Mesenteric fat pad (tissue), 1 donor: ENCODE results near the gene DENND6B. TPM values are rescaled to one million over a fixed set of nuclear protein-coding genes. Genes with fewer than 3 reads are reported as not detected.

Source experiments
- DNase-seq: peaks from one replicate; pipeline ENCODE4 v3.0.0-alpha.2; 2020; ENCODE audit warnings: low spot score
- total RNA-seq: library from RNA; stranded (reverse); fragmentation: NEBNext Ultra II Directional; extraction: Animal tissue kit (Norgen Biotek cat#: 25700); gene quantifications from one replicate; pipeline ENCODE4 v1.2.1, GENCODE V29; 2021
- donor health status: DM: yes; HTN: yes; CAD: no.

Gene DENND6B
- total RNA-seq, 1 donor from 2014 or later, result 2.2 TPM

DNA sequence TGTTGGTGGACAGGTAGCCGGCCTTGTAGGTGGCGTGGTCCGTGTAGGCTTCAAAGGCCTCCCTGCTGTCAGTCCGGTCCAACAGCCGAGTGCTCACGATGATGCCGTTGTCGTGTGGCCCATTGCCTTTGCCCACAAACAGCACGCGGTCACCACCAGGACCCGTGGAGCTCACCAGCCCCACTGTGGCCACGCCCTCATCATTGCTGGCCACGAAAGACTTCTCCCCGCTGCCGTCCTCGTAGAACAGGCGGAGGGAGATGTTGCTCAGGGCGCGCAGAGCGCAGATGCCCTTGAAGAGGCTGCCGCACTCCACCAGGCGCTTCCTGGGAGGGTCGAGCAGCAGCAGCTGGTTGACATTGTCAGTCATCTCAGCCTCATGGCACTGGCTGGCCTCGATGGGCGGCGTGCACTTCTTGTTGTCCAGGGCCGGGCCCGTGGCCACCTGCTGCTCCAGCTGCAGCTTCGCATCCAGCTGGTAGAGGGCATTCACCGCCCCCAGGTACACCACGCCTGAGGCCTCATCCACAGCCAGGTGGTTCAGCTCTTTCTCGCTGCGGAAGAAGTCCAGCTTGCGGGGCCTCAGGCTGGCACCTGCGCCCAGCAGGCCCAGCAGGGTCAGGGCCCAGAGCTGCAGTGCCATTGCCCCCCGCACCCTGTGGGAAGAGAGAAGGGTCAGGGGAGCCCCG, 36.7 kb downstream of the DENND6B start:
- DNase-seq, result no peak

DNA sequence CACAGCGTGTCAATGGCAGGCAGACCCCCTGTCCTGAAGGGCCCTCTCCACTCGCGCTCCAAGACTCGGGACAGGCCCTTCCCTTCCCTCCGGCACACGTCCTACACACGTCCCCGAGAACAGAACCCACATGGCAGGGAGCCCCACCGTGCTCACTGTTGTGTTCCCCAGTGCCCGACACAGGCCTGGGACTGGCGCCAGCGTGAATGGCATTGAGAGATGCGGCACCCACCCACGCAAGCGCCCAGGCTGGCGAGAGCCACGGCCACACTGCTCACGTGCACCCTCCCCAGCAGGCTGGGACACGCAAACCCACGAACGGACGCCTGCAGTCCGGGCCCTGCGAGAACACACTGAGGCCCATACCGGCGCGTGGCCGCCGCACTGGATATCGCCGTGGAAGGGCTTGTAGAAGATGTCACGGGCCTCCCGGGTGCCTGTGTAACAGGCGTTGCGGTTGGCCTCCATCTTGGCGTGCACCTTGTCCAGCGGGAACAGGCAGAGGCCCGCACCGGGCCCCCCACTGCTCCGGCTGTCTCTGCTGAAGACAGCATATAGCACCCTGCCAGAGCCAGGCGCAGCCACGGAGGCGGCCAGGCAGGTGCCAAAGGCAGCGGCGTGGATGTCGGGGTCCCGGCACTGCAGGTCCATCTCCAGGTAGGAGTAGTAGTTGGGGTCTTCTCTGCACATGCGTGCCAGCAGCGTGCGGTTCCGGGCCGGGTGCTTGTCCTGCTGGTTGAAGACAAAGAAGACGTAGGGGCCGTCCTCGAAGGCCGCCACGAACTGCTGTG, 37.5 kb downstream of the DENND6B start:
- no peak for DNase-seq

DNA sequence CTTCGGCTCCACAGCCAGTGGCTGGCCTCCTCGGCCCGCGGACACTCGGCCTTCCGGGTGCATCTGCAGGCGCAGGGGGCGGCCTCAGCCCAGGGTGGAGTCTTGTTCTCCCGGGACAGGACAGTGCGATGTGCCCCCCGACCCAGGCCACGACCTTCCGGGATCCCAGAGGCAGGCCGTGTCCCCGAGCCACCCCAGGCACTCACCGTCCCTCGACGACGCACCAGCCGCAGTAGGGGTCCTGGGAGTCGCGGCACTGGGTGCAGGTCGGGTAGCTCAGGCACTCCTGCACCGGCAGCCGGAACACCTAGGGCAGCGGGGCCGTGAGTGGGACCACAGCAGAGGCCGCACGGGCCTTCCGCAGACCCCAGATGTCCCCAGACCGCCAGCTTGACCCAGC, 39.1 kb downstream of the DENND6B start:
- no peak for DNase-seq

DNA sequence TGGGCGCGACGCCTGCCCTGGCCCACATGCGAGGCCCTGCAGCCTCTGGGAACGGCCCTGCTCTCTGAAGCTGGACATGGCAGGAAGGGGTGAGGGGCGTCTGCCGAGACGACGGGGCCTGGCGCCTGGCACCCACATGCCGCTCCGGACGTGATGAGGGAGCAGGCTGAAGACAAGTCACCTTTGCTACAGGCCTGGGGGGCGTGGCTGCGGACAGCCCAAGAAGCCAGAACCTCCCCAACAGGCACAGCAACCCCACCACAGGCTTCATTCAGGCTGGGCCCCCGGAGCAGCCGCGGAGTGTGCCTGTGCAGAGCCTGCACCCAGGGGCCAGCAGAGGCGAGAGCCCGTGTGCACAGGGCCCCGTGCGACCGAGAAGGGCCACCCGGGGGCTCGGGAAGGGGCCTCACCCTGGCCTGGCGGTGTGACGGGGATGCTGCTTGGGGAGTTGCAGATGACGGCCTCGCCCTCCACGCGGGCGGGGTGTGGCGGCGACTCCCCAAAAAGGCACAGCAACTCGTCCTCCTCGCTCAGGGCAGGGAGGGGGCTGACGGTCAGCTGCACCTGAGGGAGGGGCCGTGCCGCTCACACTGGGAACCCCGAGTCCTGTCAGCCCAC, 40.0 kb downstream of the DENND6B start:
- no peak for DNase-seq

DNA sequence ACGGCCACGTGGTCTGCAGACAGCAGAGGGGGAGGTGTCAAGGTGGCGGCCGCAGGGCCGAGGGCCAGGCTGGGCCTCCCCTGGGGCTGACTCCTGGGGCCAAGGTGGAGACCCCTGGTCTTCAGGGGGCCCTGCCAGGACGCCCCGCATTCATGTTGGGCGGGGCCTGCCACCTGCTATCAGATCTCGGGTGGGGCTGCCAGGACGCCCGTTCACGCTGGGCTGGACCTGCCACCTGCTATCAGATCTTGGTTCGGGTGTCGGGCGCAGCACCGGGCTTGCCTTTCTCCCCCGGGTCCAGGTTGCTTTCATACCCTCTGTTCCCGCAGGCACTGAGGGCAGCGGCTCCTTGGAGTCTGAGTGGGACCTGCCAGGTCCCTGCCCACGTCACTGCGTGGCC, 40.5 kb downstream of the DENND6B start:
- no peak for DNase-seq

DNA sequence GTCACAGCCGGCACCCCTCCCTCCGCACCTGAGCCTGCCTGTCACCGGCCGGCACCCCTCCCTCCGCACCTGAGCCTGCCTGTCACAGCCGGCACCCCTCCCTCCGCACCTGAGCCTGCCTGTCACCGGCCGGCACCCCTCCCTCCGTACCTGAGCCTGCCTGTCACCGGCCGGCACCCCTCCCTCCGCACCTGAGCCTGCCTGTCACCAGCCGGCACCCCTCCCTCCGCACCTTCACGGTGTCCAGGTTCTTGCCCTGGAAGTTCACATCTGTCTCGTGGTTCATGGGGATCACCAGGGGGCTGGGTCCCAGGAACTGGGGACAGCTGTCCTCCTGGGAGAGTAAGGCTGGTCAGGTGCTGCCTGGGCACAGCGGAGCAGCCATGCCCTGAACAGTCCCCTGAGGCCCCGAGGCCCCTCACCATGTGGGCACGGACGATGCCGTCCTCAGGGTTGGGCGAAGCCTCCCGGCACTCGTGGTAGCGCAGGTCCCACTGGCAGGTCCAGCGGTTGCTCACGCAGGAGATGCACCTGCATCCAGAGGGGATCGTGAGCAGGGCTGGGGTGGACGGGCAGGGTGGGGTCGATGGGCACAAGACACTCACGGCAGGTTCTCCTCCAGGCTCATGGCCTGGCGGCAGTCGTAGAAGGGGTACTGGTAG, 41.1 kb downstream of the DENND6B start:
- DNase-seq, result no peak

DNA sequence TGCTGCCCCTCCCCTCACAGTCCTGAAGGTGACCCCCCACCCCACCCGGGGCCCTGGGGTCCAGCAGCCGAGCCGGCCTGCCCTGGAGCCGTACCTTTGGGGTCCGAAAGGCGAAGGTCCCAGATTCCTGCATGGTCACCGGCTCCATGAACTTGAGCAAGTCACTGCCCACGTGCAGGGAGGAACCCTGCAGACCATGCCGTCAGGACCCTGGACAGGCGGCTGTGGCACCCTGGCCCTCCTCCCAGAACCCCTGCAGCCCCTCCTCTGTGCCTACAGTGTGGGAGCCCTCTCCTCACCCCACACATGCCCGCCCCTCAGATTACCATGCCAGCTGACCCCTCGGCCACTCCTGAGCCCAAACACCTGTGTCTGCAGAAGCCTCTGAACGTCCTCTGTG, 42.3 kb downstream of the DENND6B start:
- DNase-seq, result no peak

DNA sequence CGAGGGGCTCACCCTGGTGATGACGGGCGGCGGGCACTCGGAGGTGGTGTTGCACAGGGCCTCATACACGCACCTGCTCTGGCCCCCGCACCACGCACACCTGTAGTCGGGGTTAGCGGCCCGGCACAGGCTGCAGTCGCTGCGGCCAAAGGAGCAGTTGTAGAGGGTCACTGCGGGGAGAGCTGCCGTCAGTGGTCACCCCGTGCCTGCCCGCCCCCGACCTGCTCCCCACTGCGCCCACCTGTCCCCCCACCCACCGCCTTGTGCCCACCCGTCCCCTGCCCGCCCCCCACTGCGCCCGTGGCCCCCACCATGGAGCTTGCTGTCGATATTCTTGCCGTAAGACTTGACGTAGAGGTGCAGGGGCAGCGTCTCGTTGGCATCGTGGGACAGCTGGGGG, 43.0 kb downstream of the DENND6B start:
- no peak for DNase-seq

DNA sequence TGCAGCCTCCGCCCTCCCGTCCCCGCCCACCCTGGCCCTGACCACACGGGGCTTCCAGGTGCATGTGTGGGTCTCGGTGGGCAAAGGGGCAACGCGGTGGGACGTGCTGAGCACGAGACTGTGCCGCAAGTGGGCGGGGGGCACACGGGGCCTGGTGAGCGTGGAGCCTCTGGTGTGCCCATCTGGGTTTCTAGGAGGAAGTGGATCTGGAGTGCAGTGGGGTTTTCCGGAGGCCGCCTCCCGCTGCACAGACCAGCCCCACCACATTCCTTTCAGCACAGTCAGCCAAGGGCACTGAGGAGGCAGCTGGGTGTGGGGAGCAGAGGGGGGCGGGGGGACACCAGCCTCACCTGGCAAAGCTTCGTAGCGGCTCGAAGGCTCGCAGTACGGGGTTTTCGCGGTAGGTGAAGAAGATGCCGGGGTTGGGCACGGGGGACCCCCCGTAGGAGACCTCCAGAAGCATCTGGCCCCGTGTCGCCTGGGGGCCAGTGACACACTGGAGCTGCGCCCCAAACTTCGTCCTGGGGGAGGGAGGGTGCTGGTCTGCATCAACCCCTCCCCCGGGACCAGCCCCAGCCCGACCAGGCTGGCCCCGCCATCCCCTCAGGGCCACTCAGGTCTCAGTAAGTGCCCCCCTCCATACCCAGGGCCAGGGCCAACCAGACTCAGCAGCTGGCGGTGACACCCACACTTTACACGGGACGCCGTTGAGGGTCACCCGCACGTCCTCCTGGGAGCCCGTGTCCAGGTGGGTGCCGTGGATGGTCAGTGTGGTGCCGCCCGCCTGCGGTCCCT, 44.3 kb downstream of the DENND6B start:
- no peak for DNase-seq

DNA sequence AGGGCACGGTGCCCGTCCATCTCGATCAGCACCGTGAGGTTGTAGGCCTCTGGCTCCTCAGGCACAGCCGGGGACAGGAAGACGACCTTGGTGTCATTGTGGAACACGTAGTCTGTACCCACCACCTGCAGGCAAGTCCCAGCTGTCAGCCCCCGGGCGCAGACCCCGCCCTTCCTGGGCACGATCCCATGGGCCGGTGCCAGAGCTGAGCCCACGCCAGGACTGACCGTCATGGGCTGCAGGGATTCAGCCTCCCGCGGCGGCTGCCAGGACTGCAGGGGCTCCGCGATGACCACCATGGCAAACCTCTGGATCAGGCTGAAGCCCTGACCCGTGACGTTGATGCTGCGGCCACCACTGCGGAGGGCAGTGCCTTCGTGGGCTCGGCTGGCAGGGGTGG, 44.9 kb downstream of the DENND6B start:
- DNase-seq, result no peak

DNA sequence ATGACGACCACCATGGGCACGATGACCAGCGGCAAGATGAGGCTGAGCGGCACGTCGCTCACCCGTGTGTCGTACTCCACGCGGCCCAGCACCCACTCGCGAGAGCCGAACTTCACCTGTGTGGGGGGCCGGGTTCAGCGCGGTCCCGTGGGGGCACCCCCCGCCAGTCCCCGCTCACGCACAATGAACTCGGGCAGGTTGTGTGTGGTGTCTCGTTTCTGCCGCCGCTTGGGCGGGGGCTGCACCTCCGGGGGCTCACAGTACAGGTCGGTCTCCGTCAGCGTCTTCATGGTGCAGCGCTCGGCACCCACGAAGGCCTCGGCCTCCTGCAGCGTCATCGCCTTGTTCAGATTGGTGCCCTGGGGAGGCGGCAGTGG, 45.4 kb downstream of the DENND6B start:
- no peak for DNase-seq

DNA sequence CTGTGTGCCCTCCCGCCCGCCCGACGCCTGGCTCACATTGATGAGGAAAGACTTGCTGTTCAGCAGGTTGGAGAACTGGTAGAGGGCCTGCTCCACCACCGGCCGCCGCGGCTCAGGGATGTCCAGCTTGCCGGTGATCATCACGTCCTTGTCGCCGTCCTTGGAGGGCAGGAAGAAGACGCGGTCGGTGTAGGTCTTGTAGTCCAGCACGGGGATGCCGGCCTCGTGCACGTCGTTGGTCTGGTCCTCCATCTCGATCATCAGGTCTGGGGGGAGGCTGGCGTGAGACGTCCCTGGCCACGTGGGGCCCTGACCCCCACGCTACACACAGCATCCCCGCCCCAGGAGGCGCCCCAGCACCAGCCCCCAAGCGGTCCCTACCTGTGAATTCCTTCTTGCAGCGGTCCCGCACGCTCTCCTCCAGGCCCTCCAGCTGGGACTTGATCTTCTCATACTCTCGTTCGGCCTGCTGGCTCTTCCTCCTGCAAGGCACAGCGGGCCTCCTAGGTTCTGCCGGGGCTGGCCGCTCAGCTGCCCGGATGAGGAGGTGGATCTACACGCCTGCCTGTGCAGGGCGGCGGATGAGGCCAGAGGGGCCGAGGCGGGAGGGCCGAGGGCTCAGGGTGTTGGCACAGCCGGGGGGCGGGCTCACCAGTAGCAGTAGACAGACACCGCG, 46.0 kb downstream of the DENND6B start:
- no peak for DNase-seq

DNA sequence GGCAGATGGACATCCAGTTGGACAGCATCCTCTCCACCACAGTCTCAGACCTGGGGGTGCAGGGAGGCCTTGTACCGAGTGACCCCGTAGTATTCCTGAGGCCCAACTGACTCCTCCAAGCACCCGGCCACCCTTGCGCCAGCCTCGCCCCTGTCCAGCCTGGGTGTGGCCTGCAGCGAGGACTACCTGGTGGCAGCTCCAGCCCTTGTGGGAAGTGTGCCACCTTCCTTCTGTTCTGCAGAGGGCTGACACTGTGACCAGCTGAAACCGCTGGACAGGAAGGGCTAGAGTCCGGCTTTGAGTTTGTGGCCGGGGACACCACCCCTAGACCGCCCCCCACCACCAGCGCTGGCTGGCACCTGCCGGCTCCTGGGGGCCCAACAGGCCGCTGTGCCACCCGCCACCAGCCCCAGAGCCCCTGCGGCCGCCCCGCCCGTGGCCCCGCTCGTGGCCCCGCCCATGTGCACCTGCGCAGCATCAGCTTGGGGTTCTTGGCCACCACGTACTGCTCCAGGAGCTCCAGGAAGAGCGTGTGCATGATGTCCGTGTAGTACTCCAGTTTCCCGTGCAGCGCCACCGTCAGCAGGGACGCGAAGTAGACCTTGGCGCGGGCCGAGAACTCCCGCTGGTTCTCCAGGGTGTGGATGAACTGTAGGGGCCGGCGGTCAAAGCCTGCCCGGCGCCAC, 46.6 kb downstream of the DENND6B start:
- DNase-seq, result no peak

DNA sequence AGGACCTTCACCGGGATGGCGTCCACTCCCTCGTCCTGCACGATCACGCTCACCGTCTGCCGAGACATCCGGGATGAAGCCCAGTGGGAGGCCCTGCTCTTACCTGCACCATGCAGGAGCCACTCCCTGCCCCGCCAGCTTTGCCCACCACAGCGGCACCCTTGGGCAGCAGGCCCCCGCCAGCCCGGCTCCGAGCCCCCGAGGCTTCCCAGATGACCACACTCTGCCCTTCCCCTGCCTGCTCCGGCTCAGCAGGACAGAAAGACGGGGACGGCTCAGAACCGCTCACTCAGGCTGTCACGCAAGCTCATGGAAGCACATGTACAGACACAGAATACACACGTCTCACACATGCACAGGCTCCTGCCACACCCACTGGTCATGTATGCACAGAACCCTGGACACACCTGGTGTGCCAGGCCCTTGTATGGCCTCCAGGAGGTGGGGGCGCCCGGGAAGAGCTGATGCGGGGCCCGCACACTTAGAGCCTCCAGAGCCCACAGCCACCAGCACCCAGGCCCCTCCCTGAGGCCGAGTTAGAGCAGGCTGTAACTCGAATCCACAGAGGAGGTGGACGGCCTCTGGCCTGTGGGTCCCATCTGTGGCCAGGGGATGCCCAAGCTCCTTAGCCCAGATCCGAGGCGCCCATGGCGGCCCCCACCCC, 47.7 kb downstream of the DENND6B start:
- DNase-seq, result no peak

DNA sequence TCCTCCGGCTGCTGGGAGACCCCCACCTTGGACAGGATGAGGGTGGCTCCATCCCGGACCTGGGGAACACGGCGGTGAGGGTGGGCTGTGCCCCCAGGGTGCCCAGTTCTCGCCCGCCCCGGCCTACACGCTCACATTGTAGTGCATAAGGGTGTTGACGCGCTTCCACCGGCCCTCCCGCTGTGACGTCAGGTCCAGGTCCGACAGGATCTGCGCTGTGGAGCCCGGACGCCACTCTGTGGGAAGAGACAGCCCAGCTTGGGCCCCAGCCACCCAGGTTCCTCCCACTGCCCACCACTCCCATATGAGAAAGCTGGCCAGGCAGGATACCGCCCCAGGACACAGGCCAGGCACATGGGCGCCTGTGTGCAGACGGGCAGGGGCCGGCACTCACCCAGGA, 48.4 kb downstream of the DENND6B start:
- no peak for DNase-seq

DNA sequence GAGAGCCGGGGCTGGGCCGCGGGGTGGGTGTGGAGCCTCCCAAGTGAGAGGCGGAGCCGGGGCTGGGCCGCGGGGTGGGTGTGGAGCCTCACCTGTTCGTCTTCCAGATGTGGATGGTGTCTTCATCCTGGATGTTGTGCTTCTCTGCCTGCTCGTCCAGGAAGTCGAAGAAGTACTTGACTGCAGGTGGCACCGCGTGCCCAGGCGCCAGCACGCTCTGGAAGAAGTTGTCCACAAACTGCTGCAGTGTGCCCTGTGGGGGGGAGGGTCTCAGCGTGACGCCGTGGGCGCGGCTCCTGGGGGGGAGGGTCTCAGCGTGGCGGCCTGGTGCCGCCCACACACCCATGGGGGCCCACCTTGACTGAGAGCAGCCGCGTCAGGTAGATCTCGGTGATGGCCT, 49.1 kb downstream of the DENND6B start:
- no peak for DNase-seq

DNA sequence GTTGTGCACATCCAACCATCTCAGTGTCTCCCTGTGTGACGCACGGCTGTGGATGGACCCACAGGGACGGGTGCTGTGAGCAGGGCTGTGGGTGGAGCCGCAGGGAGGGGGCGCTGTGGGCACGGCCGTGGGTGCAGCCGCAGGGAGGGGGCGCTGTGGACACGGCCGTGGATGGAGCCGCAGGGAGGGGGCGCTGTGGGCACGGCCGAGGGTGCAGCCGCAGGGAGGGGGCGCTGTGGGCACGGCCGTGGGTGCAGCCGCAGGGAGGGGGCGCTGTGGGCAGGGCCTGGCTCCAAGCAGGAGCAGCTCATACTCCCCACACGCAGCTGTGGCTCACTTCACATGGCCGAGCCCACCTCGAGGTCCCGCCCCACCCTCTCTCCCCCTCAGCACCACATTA, 50.7 kb downstream of the DENND6B start:
- no peak for DNase-seq

DNA sequence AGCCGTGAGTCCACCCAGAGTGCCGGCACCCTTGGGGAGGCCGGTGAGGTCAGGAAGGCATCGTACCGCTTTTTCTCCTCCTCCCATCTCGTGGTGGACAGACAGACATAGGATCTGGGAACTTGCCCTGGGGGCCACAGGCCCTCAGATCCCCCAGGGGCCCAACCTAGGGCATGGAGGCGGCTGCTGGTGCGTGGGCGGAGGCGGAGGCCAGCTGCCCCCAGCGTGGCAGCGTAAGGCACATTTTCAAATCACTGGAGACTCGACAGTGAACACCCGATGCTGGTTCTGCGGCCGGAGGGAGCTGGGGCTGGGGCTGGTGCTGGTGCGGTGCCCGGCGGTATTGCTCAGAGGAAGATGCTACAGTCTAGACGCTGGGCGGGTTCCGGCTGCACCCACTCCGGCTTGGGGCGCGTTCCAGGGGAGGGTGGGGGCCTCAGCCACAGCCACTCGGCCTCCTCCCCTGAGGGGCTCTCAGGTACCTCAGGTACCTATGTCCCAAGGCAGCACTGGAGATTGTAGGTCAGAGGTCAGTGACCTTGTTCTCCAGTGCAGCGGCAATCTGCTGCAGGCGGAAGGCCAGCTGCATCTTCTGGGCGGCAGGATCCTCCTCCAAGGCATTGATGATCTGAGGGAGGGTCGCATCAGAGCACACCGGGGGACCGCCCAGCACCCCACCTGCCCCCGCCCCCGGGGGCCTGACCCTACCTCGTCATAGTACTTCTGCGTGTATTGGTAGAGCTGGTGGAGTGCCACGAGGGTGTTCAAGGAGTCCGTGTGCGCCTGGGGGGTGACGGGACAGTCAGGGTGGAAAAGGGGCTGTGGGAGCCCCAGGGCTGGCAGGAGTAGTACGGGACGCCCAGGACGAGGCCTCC, 51.4 kb downstream of the DENND6B start:
- no peak for DNase-seq

DNA sequence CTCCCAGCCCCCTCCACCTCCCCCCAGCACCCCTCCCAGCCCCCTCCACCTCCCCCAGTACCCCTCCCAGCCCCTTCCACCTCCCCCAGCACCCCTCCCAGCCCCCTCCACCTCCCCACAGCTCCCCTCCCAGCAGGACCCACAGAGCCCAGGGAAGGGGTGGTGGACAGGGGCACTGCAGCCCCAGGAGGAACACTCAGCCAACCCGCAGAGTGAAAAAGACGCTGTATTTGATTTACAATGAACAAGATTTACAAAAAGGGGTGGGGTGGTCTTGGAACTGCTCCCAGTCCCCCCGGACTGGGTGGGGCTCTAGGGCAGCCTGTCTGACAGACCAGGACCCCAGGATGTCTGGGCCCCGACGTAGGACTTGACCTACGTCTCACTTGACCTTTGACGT, 52.0 kb downstream of the DENND6B start:
- DNase-seq, result no peak
